IPS-20b (cell line): ENCODE data around the gene FNDC3B.

Experiments
- H3K27ac ChIP-seq: one replicate; pipeline ENCODE4 v1.5.1; 2013; ENCODE audit warnings: low read length
- H3K27me3 ChIP-seq: 2 replicates; pipeline ENCODE4 v1.6.1; 2013; ENCODE audit warnings: mild to moderate bottlenecking, low read length, inconsistent platforms; ENCODE audit not compliant: insufficient read depth
- H3K36me3 ChIP-seq: 2 replicates; pipeline ENCODE4 v1.6.1; 2013; ENCODE audit warnings: low read depth, mild to moderate bottlenecking, inconsistent platforms, low read length, moderate library complexity; ENCODE audit not compliant: insufficient read depth
- H3K4me1 ChIP-seq: 2 replicates; pipeline ENCODE4 v1.6.1; 2013; ENCODE audit warnings: mild to moderate bottlenecking, control low read depth, inconsistent platforms, low read length, moderate library complexity; ENCODE audit not compliant: insufficient read depth
- H3K4me3 ChIP-seq: 2 replicates; pipeline ENCODE4 v1.5.1; 2013; ENCODE audit warnings: mild to moderate bottlenecking, low read length, inconsistent platforms
- H3K9ac ChIP-seq: 2 replicates; pipeline ENCODE4 v1.6.1; 2013; ENCODE audit warnings: low read depth, mild to moderate bottlenecking, inconsistent platforms, low read length, moderate library complexity
- H3K9me3 ChIP-seq: 2 replicates; pipeline ENCODE4 v1.6.1; 2013; ENCODE audit warnings: mild to moderate bottlenecking, low read depth, low read length, inconsistent platforms; ENCODE audit not compliant: insufficient read depth

The FNDC3B gene

GRCh38 chr3:172448661-172449465 lies 409.5 kb downstream of the FNDC3B start:
- H3K9ac ChIP-seq, result no peak overlapping the region
- peaks cover 86% of the 10 kb centered on the region for H3K27me3 ChIP-seq
- no peaks in the 10 kb centered on the region for H3K36me3 ChIP-seq
- H3K4me3 ChIP-seq, result peak overlapping the region; percentile 58
- no peak overlapping the region for H3K27ac ChIP-seq
- H3K9me3 ChIP-seq, result no peaks in the 10 kb centered on the region
- no peaks in the 10 kb centered on the region; the same call in 1 of the 2 replicates for H3K4me1 ChIP-seq

GRCh38 chr3:172449466-172450149 lies 410.2 kb downstream of the FNDC3B start:
- H3K36me3 ChIP-seq, result no peaks in the 10 kb centered on the region
- peak overlapping the region; percentile 58 for H3K4me3 ChIP-seq
- H3K27ac ChIP-seq, result no peak overlapping the region
- no peaks in the 10 kb centered on the region; the same call in 1 of the 2 replicates for H3K4me1 ChIP-seq
- no peak overlapping the region for H3K9ac ChIP-seq
- H3K9me3 ChIP-seq, result no peaks in the 10 kb centered on the region
- peaks cover 79% of the 10 kb centered on the region for H3K27me3 ChIP-seq
